Trophoblast cell (in vitro differentiated cells and primary cell): ENCODE data around the gene WDR37.

Experiments used
- DNase-seq, 2 donors: peaks; one replicate each; pipeline ENCODE4 v3.0.0-alpha.2; 2016
- H2AFZ ChIP-seq: 2 replicates; pipeline ENCODE4 v1.6.1; 2013; ENCODE audit warnings: low read length, moderate library complexity, mild to moderate bottlenecking; ENCODE audit not compliant: insufficient read depth, poor library complexity
- H2AK5ac ChIP-seq: 2 replicates; pipeline ENCODE4 v1.6.1; 2013; ENCODE audit warnings: mild to moderate bottlenecking, low read length
- H2BK120ac ChIP-seq: 2 replicates; pipeline ENCODE4 v1.6.1; 2013; ENCODE audit warnings: low read length, mild to moderate bottlenecking, moderate library complexity; ENCODE audit not compliant: insufficient read depth, poor library complexity
- H2BK12ac ChIP-seq: 2 replicates; pipeline ENCODE4 v1.6.1; 2013; ENCODE audit warnings: mild to moderate bottlenecking, low read length, moderate library complexity
- H2BK5ac ChIP-seq: 2 replicates; pipeline ENCODE4 v1.6.1; 2013; ENCODE audit warnings: low read length, low read depth, moderate library complexity, mild to moderate bottlenecking; ENCODE audit not compliant: poor library complexity
- H3K14ac ChIP-seq: 2 replicates; pipeline ENCODE4 v1.6.1; 2013; ENCODE audit warnings: mild to moderate bottlenecking, low read length
- H3K18ac ChIP-seq: 2 replicates; pipeline ENCODE4 v1.6.1; 2013; ENCODE audit warnings: mild to moderate bottlenecking, low read length
- H3K23ac ChIP-seq: 2 replicates; pipeline ENCODE4 v1.6.1; 2013; ENCODE audit warnings: low read length
- H3K27ac ChIP-seq: 2 replicates; pipeline ENCODE4 v1.5.1; 2013; ENCODE audit warnings: low read depth, mild to moderate bottlenecking, inconsistent platforms, low read length, moderate library complexity
- H3K27me3 ChIP-seq: 2 replicates; pipeline ENCODE4 v1.6.1; 2013; ENCODE audit warnings: inconsistent platforms, mild to moderate bottlenecking, low read length, moderate library complexity; ENCODE audit not compliant: insufficient read depth
- H3K36me3 ChIP-seq, 2 experiments: 1 replicate in 1 of 2; 2 replicates in 1 of 2; pipeline ENCODE4 v1.6.1; 2013; ENCODE audit warnings: low read length in 2 of 2, mild to moderate bottlenecking in 2 of 2, moderate library complexity in 1 of 2; ENCODE audit not compliant: insufficient read depth in 2 of 2, control insufficient read depth in 1 of 2
- H3K4ac ChIP-seq: 2 replicates; pipeline ENCODE4 v1.6.1; 2013; ENCODE audit warnings: low read depth, mild to moderate bottlenecking, low read length, moderate library complexity
- H3K4me1 ChIP-seq, 2 experiments: 1 replicate in 1 of 2; 2 replicates in 1 of 2; pipeline ENCODE4 v1.6.1; 2013; ENCODE audit warnings: low read length in 2 of 2, mild to moderate bottlenecking in 2 of 2, moderate library complexity in 1 of 2; ENCODE audit not compliant: insufficient read depth in 2 of 2, control insufficient read depth in 1 of 2
- H3K4me2 ChIP-seq: 2 replicates; pipeline ENCODE4 v1.6.1; 2013; ENCODE audit warnings: inconsistent platforms, mild to moderate bottlenecking, low read length, moderate library complexity
- H3K4me3 ChIP-seq: 2 replicates; pipeline ENCODE4 v1.5.1; 2013; ENCODE audit warnings: mild to moderate bottlenecking, low read depth, low read length, inconsistent platforms
- H3K79me1 ChIP-seq: one replicate; pipeline ENCODE4 v1.6.1; 2013; ENCODE audit warnings: low read length
- H3K79me2 ChIP-seq: 2 replicates; pipeline ENCODE4 v1.6.1; 2013; ENCODE audit warnings: low read length, mild to moderate bottlenecking; ENCODE audit not compliant: control insufficient read depth, insufficient read depth, poor library complexity
- H3K9ac ChIP-seq: 2 replicates; pipeline ENCODE4 v1.6.1; 2013; ENCODE audit warnings: mild to moderate bottlenecking, low read length
- H3K9me3 ChIP-seq: 2 replicates; pipeline ENCODE4 v1.6.1; 2013; ENCODE audit warnings: low read depth, mild to moderate bottlenecking, control low read depth, inconsistent platforms, low read length; ENCODE audit not compliant: insufficient read depth
- H4K12ac ChIP-seq: 2 replicates; pipeline ENCODE4 v1.6.1; 2013; ENCODE audit warnings: low read depth, mild to moderate bottlenecking, low read length, moderate library complexity
- H4K8ac ChIP-seq: 2 replicates; pipeline ENCODE4 v1.6.1; 2013; ENCODE audit warnings: low read depth, mild to moderate bottlenecking, low read length, moderate library complexity
- H4K91ac ChIP-seq: one replicate; pipeline ENCODE4 v1.6.1; 2013; ENCODE audit warnings: low read depth, mild to moderate bottlenecking, low read length, moderate library complexity
- WGBS: extraction: QIAGEN DNeasy Blood & Tissue Kit; methylation state at CpG from one replicate; pipeline ENCODE4 v1.1.7; 2013; ENCODE audit warnings: missing lambda C conversion rate; ENCODE audit not compliant: insufficient read length, insufficient coverage; ENCODE audit errors: extremely low coverage; 5-methylcytosine and 5-hydroxymethylcytosine counted together

WDR37 gene

DNA sequence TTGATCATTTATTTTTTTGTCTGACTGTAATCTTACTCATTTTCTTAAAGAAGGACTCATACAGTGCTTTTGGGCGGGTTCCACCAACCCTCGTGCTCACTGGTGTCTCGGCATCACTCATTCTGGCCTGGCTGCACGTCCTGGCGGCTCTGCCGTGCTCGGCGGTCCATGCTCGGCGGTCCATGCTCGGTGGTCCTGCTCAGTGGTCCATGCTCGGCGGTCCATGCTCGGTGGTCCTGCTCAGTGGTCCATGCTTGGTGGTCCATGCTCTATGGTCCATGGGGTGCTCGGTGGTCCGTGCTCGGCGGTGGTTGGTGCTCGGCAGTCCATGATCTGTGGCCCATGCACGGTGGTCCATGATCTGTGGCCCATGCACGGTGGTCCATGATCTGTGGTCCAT lies 72.5 kb downstream of the WDR37 start:
- no peak overlapping the region for H2AFZ ChIP-seq

DNA sequence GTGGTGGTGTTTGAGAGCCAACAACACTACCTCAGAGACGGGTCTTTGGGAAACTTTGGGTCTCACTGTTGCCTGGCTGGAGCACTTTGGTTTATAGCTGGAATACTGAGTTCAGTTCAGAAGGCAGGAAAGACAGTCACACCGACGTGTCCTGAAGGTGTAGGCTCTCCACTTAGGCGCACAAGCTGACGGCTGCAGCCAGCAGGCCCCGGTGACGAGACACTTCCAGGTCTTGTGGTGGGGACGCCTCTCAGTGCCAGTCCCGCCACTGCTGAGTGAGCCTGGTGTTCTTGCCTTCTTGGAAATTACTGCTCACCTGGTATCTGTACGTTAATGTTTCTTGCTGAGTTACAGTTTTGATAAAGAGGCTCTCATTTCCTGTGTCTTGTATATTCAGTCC lies 74.0 kb downstream of the WDR37 start:
- H2AFZ ChIP-seq: no peak overlapping the region
- no peak overlapping the region for H2AK5ac ChIP-seq
- H2BK120ac ChIP-seq: no peak overlapping the region
- no peak overlapping the region for H3K18ac ChIP-seq
- no peaks in the 10 kb centered on the region for H3K79me2 ChIP-seq
- H3K4me1 ChIP-seq: no peaks in the 10 kb centered on the region
- H3K4me2 ChIP-seq: no peak overlapping the region
- H3K36me3 ChIP-seq: peaks cover 33 to 38% of the 10 kb centered on the region in 2 experiments
- H4K12ac ChIP-seq: no peak overlapping the region
- H3K27ac ChIP-seq: no peak overlapping the region
- H4K8ac ChIP-seq: no peak overlapping the region
- no CpG with 5 or more reads among the region's 10 CpGs for WGBS
- no peaks in the 10 kb centered on the region for H3K79me1 ChIP-seq
- no peak overlapping the region for H3K23ac ChIP-seq
- H2BK5ac ChIP-seq: no peak overlapping the region
- no peak for DNase-seq
- H4K91ac ChIP-seq: no peak overlapping the region
- no peaks in the 10 kb centered on the region for H3K27me3 ChIP-seq
- H3K4ac ChIP-seq: no peak overlapping the region
- H3K14ac ChIP-seq: no peak overlapping the region
- no peak overlapping the region for H2BK12ac ChIP-seq
- peaks cover 3% of the 10 kb centered on the region for H3K9me3 ChIP-seq
- no peak overlapping the region for H3K4me3 ChIP-seq
- no peak overlapping the region for H3K9ac ChIP-seq

More for the DNA sequence above, 72.5 kb downstream of the WDR37 start:
- H3K4me1 ChIP-seq: no peaks in the 10 kb centered on the region
- no peak overlapping the region for H3K23ac ChIP-seq
- H2AK5ac ChIP-seq: no peak overlapping the region
- DNase-seq: no peak
- H3K4me2 ChIP-seq: no peak overlapping the region
- no CpG with 5 or more reads among the region's 21 CpGs for WGBS
- H3K27ac ChIP-seq: no peak overlapping the region
- no peak overlapping the region for H2BK120ac ChIP-seq
- H3K18ac ChIP-seq: no peak overlapping the region
- no peak overlapping the region for H4K12ac ChIP-seq
- H3K36me3 ChIP-seq: peaks cover 44 to 48% of the 10 kb centered on the region in 2 experiments
- no peak overlapping the region for H4K91ac ChIP-seq
- no peak overlapping the region for H2BK5ac ChIP-seq
- H3K4me3 ChIP-seq: no peak overlapping the region
- no peak overlapping the region for H3K14ac ChIP-seq
- H3K9me3 ChIP-seq: peaks cover 5% of the 10 kb centered on the region
- H3K79me1 ChIP-seq: no peaks in the 10 kb centered on the region
- H3K27me3 ChIP-seq: no peaks in the 10 kb centered on the region
- H3K9ac ChIP-seq: no peak overlapping the region
- H4K8ac ChIP-seq: no peak overlapping the region
- H3K79me2 ChIP-seq: no peaks in the 10 kb centered on the region
- no peak overlapping the region for H2BK12ac ChIP-seq
- no peak overlapping the region for H3K4ac ChIP-seq

DNA sequence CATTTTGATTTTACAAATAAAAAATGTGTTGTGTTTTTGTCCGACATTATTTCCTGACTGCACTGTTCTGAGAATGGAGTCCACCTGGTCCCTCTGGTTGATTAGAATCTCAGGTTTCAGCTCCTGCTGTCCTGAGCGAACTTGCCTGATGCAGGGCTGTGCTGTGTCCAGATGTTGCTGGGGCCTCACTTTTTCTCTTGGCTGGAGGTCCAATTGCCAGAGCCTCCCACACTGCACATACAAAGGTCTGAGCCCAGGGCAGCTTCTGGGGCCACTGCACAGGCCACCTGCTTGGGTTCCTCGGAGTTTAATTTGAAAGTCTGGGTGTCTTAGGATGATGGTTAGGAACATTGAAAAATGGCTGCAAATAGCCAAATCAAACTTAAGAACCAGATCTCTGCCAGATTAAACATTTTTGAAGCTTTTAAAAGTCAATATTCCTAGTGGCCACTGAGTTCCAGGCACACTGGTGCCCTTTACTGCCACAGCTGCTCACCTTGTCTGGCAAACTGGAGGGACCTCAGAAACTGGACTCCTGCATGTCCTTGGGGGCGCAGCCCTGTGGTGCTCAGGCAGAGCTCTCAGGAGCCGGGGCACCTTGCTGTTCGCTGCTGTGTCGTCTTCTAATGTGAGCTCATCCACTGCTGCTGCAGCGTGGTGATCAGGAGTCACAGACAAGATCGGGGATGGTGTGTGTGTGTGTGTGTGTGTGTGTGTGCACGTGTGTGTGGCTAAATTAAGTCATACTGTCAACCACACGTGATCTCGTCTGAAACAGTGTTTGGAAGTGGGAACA lies 75.0 kb downstream of the WDR37 start:
- DNase-seq: no peak
- H4K12ac ChIP-seq: no peak overlapping the region
- peaks cover 30 to 31% of the 10 kb centered on the region in 2 experiments for H3K36me3 ChIP-seq
- no CpG with 5 or more reads among the region's 12 CpGs for WGBS
- no peak overlapping the region for H4K91ac ChIP-seq
- H3K79me2 ChIP-seq: no peaks in the 10 kb centered on the region
- H2BK12ac ChIP-seq: no peak overlapping the region
- no peak overlapping the region for H3K4me2 ChIP-seq
- H3K14ac ChIP-seq: no peak overlapping the region
- H3K9me3 ChIP-seq: peaks cover 3% of the 10 kb centered on the region
- H3K23ac ChIP-seq: no peak overlapping the region
- no peak overlapping the region for H2BK120ac ChIP-seq
- H3K4ac ChIP-seq: no peak overlapping the region
- no peaks in the 10 kb centered on the region for H3K27me3 ChIP-seq
- H2AFZ ChIP-seq: no peak overlapping the region
- H3K79me1 ChIP-seq: no peaks in the 10 kb centered on the region
- no peak overlapping the region for H3K4me3 ChIP-seq
- H2AK5ac ChIP-seq: no peak overlapping the region
- H2BK5ac ChIP-seq: no peak overlapping the region
- no peak overlapping the region for H3K18ac ChIP-seq
- no peak overlapping the region for H3K9ac ChIP-seq
- no peaks in the 10 kb centered on the region for H3K4me1 ChIP-seq
- H3K27ac ChIP-seq: no peak overlapping the region
- no peak overlapping the region for H4K8ac ChIP-seq

DNA sequence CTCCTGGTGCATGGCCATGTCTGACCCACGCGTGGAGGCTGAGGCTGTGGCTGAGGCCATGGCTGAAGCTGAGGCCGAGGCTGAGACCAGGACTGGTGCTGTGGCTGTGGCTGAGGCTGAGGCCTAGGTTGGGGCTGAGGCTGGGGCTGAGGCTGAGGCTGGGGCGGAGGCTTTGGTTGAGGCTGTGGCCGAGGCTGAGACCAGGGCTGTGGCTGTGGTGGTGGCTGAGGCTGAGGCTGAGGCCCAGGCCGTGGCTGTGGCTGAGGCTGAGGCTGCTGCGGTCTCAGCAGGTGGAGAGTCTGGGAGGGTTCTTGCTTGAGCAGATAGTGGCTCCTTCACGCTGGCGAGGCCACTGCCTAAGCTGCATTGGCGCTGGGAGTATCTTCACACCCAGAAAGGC lies 76.4 kb downstream of the WDR37 start:
- H3K9ac ChIP-seq: no peak overlapping the region
- no peak overlapping the region for H2BK120ac ChIP-seq
- no peak for DNase-seq
- no peaks in the 10 kb centered on the region for H3K79me1 ChIP-seq
- peaks cover 3% of the 10 kb centered on the region for H3K9me3 ChIP-seq
- H2AK5ac ChIP-seq: no peak overlapping the region
- H2BK12ac ChIP-seq: no peak overlapping the region
- no peak overlapping the region for H2BK5ac ChIP-seq
- H2AFZ ChIP-seq: no peak overlapping the region
- peaks cover 24 to 25% of the 10 kb centered on the region in 2 experiments for H3K36me3 ChIP-seq
- H3K27me3 ChIP-seq: no peaks in the 10 kb centered on the region
- H4K12ac ChIP-seq: no peak overlapping the region
- H3K79me2 ChIP-seq: no peaks in the 10 kb centered on the region
- no peak overlapping the region for H3K4me3 ChIP-seq
- no peak overlapping the region for H4K8ac ChIP-seq
- no peak overlapping the region for H3K27ac ChIP-seq
- no peak overlapping the region for H3K18ac ChIP-seq
- H3K14ac ChIP-seq: no peak overlapping the region
- no peak overlapping the region for H3K23ac ChIP-seq
- no CpG with 5 or more reads among the region's 10 CpGs for WGBS
- H3K4ac ChIP-seq: no peak overlapping the region
- H3K4me2 ChIP-seq: no peak overlapping the region
- H4K91ac ChIP-seq: no peak overlapping the region
- H3K4me1 ChIP-seq: no peaks in the 10 kb centered on the region
